IPS-18c (cell line): ENCODE measurements around the gene MAEL.

Source experiments
- H3K4me3 ChIP-seq: 2 replicates; pipeline ENCODE4 v1.7.0; 2013; ENCODE audit warnings: low read depth, mild to moderate bottlenecking, low read length, moderate library complexity; ENCODE audit not compliant: insufficient read depth
- H3K9me3 ChIP-seq: one replicate; pipeline ENCODE4 v1.6.1; 2013; ENCODE audit warnings: mild to moderate bottlenecking, low read length, moderate library complexity; ENCODE audit not compliant: control insufficient read depth, insufficient read depth

The MAEL gene

DNA sequence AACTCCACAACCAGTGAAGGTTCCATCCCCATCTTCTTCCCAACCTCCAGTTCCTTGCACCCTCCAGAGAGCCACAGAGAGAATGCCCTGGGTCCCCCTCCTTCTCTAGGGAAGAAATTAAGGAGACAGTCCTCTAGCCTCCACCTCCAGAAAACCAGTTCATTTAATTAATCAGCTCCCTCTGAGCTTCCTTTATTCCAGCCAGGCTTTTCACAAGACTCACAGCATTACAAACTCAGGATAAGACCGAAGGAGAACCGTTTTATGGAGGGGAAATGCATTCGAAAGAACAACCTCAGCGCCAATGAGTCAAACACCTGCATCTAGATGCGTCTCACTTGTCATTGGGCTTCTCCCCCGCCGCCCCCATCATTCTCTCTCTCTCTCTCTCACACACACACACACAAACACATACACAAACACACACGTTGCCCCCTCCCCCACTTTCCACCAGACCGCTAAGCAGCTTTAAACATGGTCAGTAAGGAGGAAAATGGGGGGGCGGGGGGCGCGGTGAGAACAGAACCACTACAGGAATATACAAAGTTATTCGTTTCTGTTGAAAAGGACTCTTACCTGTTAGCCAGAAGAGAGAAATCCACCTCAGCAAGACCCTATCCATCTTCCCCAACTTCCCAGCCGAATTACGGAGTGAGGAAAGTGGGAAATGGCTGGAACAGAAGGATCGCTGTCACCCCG is 14.3 kb upstream of the MAEL start:
- Histone ChIP-seq H3K4me3 (peak overlapping the region; percentile 43; the same call in 1 of the 2 replicates), H3K9me3 (no peaks in the 10 kb centered on the region)

DNA sequence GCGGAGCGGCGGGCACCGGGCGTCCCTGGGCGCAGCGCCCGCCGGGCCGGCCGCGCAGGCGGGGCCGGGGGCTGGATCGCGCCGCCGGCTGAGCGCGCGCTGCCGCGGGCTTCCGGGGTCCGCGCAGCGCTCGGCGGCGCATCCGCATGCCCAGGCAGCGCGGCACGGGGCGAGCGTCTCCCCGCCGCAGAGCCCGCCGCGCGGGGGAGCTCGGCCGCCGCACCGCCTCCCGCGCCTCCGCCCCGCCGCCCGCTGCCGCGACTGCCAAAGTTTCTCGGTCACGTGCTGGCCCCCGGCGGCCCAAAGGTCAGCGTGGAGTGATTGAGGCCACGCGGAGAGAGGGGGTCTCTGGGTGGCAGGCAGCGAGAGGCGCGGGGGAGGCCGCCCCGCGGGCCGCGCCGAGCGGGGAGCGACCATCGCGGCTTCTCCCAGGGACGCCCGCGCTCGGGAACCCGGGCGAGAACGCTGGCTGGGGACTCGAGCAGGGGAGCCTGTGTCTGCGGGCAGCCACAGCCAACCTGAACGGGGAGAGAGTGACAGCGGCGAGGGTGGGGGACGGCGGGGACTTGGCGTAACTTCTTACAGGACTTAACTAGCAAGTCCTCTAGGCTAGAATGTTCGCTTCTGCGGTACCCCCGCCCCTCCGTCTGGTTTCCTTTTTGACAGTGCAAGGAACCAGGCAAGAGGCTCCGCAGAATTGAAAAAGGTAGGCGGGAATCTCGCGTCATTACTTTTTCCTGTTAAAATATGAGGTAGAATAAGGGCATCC is 13.5 kb upstream of the MAEL start, which contains the start of gene ILDR2:
Gene ILDR2 (minus strand): TSS at position 180 of the 769 bp plus-strand sequence. CDS start 272 bp downstream, outside the sequence.
- peak within 1 kb of the TSS; percentile 58 for H3K4me3 ChIP-seq
- H3K9me3 ChIP-seq: no peaks in the 10 kb centered on the region

DNA sequence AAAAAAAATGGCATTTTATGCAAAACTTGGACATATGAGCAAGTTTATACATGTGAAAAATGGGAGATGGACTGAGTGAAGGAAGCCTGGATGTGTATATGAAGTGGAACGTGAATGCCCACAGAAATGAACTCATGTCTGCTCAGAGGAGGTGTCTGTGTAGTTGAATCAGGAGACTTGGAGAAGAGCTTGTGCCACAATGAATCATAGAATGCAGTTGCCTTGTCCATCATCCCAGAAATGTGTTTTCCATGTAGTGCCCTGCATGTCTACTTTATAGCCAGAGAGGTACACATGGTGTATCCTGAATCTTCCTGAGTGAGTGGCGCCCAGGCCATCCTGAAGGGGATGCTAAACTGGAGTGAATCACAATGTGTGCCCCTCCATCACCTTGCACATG is 11.1 kb upstream of the MAEL start:
- H3K4me3 ChIP-seq: no peak overlapping the region
- H3K9me3 ChIP-seq: no peaks in the 10 kb centered on the region

DNA sequence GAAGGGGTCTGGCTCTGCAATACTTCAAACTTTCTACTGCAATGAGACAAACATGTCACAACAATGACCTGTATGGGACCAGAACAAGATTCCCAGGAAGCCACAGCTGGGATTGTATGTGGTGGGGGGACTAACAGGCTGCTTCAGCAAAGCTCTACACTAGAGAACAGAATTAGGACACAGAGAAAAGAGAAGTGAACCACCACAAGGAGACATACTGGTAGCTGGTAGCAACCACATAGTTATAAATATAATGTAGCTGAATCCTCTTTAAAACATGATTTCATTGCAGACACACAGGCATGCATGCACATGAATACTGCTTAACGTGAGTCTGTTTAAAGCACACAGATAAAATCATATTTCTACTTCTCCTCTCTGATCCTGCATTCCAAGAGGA is 10.3 kb upstream of the MAEL start:
- no peaks in the 10 kb centered on the region for H3K9me3 ChIP-seq
- H3K4me3 ChIP-seq: no peak overlapping the region

DNA sequence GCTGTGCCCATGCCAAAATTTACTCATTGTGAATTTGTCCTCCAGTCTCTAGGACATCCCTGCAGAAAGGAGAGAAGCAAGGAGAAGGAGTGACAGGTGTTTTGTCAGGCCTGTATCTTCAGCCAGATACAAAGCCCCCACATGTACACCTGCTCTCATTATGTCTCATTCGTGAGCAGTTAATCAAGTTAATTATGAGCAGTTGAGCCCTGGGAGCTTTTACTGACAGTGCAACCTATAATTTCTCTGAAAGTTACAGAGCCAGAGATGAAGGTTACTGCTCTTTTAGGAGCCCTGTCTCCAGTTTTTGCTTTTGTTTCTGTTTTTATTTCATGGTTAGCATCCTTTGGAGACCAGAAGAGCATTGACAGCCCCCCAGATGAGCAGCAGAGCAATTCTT is 8.7 kb upstream of the MAEL start:
- no peaks in the 10 kb centered on the region for H3K9me3 ChIP-seq
- no peak overlapping the region for H3K4me3 ChIP-seq

GRCh38 chr1:166980818-166981217 is 8.3 kb upstream of the MAEL start:
- no peak overlapping the region for H3K4me3 ChIP-seq
- no peaks in the 10 kb centered on the region for H3K9me3 ChIP-seq

GRCh38 chr1:166981589-166981988 is 7.5 kb upstream of the MAEL start:
- no peak overlapping the region for H3K4me3 ChIP-seq
- H3K9me3 ChIP-seq: no peaks in the 10 kb centered on the region

- H3K9me3 ChIP-seq: peaks cover 2% of the 10 kb centered on the region
Observed at GRCh38 chr1:166999075-166999474, 10.0 kb downstream of the MAEL start.

GRCh38 chr1:166999500-167000055 is 10.5 kb downstream of the MAEL start:
- peaks cover 2% of the 10 kb centered on the region for H3K9me3 ChIP-seq
- no peak overlapping the region for H3K4me3 ChIP-seq

More at GRCh38 chr1:166999075-166999474, 10.0 kb downstream of the MAEL start:
- H3K4me3 ChIP-seq: no peak overlapping the region

- Histone ChIP-seq H3K4me3 (no peak overlapping the region), H3K9me3 (peaks cover 2% of the 10 kb centered on the region)
Observed at GRCh38 chr1:167000546-167000945, 11.5 kb downstream of the MAEL start.

DNA sequence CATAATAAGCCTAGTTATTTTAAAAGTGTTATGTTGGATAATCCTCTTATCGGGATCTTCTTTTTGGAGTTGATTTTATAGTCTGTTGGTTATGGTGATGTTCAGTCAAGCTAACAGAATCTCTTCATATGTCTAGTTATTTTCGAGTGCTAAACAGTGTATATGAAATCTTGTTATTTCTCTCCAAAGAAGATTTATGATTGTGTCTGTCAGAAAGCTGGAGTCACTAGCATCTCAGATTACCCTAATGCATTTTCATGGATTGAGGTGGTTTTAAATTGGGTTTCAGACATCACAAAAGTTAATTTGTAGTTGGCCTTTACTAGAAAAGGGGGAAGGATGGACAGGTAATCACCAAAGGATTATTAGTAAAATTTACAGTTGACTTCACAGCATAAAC is 13.3 kb downstream of the MAEL start:
- no peak overlapping the region for H3K4me3 ChIP-seq
- peaks cover 2% of the 10 kb centered on the region for H3K9me3 ChIP-seq

DNA sequence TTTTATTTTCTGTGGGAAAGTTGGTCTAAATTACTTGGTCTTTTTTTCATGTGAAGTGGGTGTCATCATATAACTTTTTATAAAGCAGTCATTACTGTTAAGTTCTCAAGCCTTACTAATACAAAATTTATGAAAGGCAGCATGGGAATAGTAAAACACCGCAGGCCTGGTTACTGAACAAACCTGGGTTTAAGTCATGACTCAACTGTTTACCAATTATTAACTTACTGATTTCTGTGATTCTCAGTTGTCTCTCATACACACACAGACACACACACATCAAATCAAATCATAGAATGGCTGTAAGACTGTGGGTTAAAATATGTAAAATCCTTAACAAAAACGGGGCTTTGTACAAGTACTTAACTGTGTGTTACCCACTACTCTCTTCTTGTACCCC is 14.6 kb downstream of the MAEL start:
- peaks cover 2% of the 10 kb centered on the region for H3K9me3 ChIP-seq
- no peak overlapping the region for H3K4me3 ChIP-seq

- Histone ChIP-seq H3K4me3 (no peak overlapping the region), H3K9me3 (no peaks in the 10 kb centered on the region)
Observed at GRCh38 chr1:167011560-167012191, 22.6 kb downstream of the MAEL start.

DNA sequence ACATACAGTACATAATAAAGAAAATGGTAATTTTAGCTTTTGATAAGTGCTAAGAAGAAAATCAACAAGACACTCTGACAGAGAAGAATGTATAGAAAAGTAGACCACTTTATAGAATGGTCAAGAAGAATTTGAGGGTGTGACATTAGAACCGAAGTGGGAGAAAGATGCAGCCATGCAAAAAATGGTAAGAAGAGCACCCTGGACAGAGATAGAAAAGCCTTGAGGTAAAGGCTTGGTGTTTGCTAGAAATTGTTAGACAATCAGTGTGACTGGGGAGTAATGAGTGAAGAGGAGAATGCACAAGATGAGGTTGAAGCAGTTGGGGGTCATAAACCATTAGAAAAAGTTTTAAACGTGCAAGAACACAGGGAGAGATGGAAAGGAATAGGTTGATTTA is 23.5 kb downstream of the MAEL start:
- Histone ChIP-seq H3K4me3 (no peak overlapping the region), H3K9me3 (no peaks in the 10 kb centered on the region)

GRCh38 chr1:167013108-167013929 is 24.2 kb downstream of the MAEL start:
- Histone ChIP-seq H3K9me3 (no peaks in the 10 kb centered on the region), H3K4me3 (no peak overlapping the region)

DNA sequence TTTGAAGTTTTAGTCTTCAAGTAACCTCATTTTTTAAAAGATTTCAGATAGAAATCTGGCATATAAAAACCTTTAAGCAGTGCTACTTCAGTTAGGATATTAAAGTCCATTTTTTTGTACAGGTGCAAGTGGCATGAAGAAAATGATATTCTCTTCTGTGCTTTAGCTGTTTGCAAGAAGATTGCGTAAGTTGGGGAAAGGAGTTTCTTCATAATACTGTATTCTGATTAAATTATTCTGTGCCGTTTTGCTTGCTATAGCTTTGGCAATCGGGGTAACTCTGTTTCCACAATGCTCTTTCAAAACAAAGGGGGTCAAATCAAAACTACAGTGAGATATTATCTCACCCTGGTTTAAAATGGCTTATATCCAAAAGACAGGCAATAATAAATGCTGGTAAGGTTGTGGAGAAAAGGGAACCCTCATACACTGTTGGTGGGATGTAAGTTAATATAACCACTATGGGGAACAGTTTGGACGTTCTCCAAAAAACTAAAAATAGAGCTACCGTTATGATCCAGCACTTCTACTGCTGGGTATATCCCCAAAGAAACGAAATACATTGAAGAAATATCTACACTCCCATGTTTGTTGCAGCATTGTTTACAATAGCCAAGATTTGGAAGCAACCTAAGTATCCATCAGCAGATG is 27.1 kb downstream of the MAEL start:
- no peaks in the 10 kb centered on the region for H3K9me3 ChIP-seq
- H3K4me3 ChIP-seq: no peak overlapping the region
